A549 (cell line): ENCODE results near the gene LINC00305.

Experiments
- EP300 ChIP-seq, 2 experiments: fragments of >200 bp; sonication (Bioruptor Twin); formaldehyde crosslinking; IDR thresholded peaks; 2 replicates in 1 of 2; 3 replicates in 1 of 2; pipeline ENCODE4 v1.6.1; 2016 to 2017
- FOXS1 ChIP-seq: fragments of 250-450 bp; sonication (Bioruptor Pico); IDR thresholded peaks from 2 replicates; pipeline ENCODE4 v1.5.0; 2020; ENCODE audit warnings: mild to moderate bottlenecking, moderate library complexity
- TF ChIP-seq, protein P1 (sequence below): fragments of >200 bp; sonication (Bioruptor Twin); formaldehyde crosslinking; IDR thresholded peaks from 3 replicates; pipeline ENCODE4 v1.5.1; 2016
- TF ChIP-seq, protein P2 (sequence below): IDR thresholded peaks from 2 replicates; pipeline ENCODE4 v1.6.1; 2012; ENCODE audit warnings: low read depth, borderline replicate concordance

DNA sequence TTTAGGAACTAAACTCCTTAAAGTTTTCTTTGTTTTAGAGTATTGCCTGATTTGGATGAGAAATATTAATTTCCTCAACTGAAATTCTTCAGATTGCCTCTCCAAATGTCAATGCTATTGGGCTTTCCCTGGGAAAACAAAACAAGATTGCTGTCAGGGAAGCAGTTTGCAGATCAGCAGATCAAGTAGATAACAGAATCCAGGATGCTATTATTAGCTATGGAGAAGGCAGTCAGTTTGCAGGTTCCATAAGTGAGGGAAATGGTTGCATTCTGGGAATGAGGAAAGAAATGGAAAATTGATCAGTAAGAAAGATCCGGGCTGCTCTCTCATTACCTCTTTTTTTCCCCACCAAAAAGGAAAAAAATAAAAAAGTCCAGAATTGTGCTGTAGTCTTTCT lies 11.0 kb downstream of the LINC00305 start:
- TF ChIP-seq FOXS1 (CRISPR knock-in tag) (no peak), EP300 (IDR thresholded peaks at IDR 0.05) (no peak)
- TF ChIP-seq, protein P1, sequence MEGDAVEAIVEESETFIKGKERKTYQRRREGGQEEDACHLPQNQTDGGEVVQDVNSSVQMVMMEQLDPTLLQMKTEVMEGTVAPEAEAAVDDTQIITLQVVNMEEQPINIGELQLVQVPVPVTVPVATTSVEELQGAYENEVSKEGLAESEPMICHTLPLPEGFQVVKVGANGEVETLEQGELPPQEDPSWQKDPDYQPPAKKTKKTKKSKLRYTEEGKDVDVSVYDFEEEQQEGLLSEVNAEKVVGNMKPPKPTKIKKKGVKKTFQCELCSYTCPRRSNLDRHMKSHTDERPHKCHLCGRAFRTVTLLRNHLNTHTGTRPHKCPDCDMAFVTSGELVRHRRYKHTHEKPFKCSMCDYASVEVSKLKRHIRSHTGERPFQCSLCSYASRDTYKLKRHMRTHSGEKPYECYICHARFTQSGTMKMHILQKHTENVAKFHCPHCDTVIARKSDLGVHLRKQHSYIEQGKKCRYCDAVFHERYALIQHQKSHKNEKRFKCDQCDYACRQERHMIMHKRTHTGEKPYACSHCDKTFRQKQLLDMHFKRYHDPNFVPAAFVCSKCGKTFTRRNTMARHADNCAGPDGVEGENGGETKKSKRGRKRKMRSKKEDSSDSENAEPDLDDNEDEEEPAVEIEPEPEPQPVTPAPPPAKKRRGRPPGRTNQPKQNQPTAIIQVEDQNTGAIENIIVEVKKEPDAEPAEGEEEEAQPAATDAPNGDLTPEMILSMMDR, result no peak
- TF ChIP-seq, protein P2, sequence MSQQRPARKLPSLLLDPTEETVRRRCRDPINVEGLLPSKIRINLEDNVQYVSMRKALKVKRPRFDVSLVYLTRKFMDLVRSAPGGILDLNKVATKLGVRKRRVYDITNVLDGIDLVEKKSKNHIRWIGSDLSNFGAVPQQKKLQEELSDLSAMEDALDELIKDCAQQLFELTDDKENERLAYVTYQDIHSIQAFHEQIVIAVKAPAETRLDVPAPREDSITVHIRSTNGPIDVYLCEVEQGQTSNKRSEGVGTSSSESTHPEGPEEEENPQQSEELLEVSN, result no peak
